ENCODE results near the gene NEU1.

DNA sequence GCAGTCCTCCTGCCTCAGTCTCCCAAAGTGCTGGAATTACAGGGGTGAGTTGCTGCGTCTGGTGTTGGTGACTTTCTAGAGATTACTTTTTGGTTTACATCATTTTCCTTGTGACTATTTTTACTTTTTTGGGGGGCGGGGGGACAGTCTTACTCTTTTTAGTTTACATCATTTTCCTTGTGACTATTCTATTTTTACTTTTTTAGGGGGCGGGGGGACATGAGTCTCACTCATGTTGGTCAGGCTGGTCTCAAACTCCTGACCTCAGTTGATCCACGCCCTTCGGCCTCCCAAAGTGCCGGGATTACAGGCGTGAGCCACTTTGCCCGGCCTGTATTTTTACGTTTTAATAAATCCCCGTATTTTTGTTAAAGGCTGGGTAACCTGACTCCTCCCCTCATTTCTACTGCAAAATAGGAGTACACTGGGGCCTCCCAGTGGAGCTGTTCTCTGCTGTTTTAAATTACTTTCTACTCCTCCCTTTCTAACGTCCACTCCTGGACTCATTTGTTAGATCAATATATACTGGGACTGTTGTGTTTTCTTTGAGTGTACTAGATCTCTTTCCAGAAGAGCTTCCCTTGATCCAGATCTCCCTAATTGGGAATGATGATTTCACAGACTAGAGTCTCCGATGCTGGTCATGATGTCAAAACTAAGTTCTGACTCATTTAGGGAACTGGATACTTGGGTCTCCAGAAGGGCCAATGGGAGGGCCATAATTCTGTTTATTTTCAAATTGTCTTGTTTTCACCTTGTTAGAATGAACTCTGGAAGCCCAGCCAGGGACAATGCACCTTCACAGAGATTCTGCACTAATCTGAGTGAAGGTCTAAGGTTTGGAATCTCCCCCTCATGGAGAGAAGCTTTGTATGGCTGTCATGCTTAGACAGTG, 25.9 kb downstream of the NEU1 start:
- TF ChIP-seq, protein P1, sequence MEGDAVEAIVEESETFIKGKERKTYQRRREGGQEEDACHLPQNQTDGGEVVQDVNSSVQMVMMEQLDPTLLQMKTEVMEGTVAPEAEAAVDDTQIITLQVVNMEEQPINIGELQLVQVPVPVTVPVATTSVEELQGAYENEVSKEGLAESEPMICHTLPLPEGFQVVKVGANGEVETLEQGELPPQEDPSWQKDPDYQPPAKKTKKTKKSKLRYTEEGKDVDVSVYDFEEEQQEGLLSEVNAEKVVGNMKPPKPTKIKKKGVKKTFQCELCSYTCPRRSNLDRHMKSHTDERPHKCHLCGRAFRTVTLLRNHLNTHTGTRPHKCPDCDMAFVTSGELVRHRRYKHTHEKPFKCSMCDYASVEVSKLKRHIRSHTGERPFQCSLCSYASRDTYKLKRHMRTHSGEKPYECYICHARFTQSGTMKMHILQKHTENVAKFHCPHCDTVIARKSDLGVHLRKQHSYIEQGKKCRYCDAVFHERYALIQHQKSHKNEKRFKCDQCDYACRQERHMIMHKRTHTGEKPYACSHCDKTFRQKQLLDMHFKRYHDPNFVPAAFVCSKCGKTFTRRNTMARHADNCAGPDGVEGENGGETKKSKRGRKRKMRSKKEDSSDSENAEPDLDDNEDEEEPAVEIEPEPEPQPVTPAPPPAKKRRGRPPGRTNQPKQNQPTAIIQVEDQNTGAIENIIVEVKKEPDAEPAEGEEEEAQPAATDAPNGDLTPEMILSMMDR (optimal IDR thresholded peaks at IDR 0.05 in 1 of 3, IDR thresholded peaks at IDR 0.05 in 1 of 3, conservative IDR thresholded peaks at IDR 0.05 in 1 of 3; ENCODE audit: extremely low read depth in 1 of 3, insufficient read depth in 2 of 3, low read length in 3 of 3), result peak in 1 of 3 experiments; percentile 13
- no peak for TF ChIP-seq EZH2 (IDR thresholded peaks at IDR 0.05; ENCODE audit: low read length)

Measured in keratinocyte (primary cell).